ENCODE measurements around the gene SLC5A11. TPM values are rescaled to one million over a fixed set of nuclear protein-coding genes. Genes with fewer than 3 reads are reported as not detected.
A peak's percentile ranks its signal among the peaks of the same experiment; 100 is the strongest.

Gene SLC5A11
- polyA plus RNA-seq, 3 donors: 0.60 TPM; not detected in 2

- Histone ChIP-seq H3K9me3 (replicated peaks in 1 of 2; ENCODE audit: control insufficient read depth in 1 of 2, insufficient read depth in 1 of 2, low read length in 2 of 2) (no peaks in the 10 kb centered on the region), H3K4me3 (replicated peaks in 1 of 3; ENCODE audit: low read depth in 2 of 3, low read length in 3 of 3) (no peak overlapping the region), H3K36me3 (replicated peaks in 1 of 2; ENCODE audit: control insufficient read depth in 1 of 2, insufficient read depth in 2 of 2, low read length in 2 of 2) (peaks cover 78 to 99% of the 10 kb centered on the region in 2 donors), H2AFZ (ENCODE audit: insufficient read depth, low read depth, low read length, poor library complexity, severe bottlenecking) (no peak overlapping the region), H3K4me2 (replicated peaks; ENCODE audit: extremely low read depth, low read length, poor library complexity, severe bottlenecking) (no peak overlapping the region), H3K79me2 (ENCODE audit: insufficient read depth, low read length) (no peaks in the 10 kb centered on the region), H4K20me1 (ENCODE audit: insufficient read depth, low read length) (no peaks in the 10 kb centered on the region), H3K27ac (ENCODE audit: low read depth in 1 of 2, low read length in 2 of 2) (no peak overlapping the region), H3K9ac (ENCODE audit: insufficient read depth, low read length, poor library complexity, severe bottlenecking) (no peak overlapping the region), H3K27me3 (ENCODE audit: control insufficient read depth in 2 of 2, insufficient read depth in 2 of 2, low read length in 2 of 2) (no peaks in the 10 kb centered on the region), H3K4me1 (ENCODE audit: control insufficient read depth in 1 of 2, insufficient read depth in 2 of 2, low read length in 2 of 2) (no peaks in the 10 kb centered on the region)
- peaks cover 0 to 2% (median 2%) of the 10 kb centered on the region in 3 donors for H3K27me3 Mint-ChIP-seq (ENCODE audit: low read depth in 3 of 3)
- peak overlapping the region in 1 of 7 donors; percentile 54 for H3K27ac Mint-ChIP-seq
- intact Hi-C loops (cut with micrococcal nuclease): no loop called here
- no peak for TF ChIP-seq CTCF (IDR thresholded peaks at IDR 0.05)
- H3K4me3 Mint-ChIP-seq: no peak overlapping the region
- H3K9me3 Mint-ChIP-seq: no peaks in the 10 kb centered on the region
- whole genome bisulfite sequencing (ENCODE audit: insufficient coverage): 97% methylated on average over 8 of the region's 8 CpGs
- no peak for DNase-seq
- peaks cover 94 to 98% of the 10 kb centered on the region in 2 donors for H3K36me3 Mint-ChIP-seq
- H3K4me1 Mint-ChIP-seq: no peaks in the 10 kb centered on the region
Observed at GRCh38 chr16:24822974-24823373, 22.8 kb upstream of the SLC5A11 start.

- Mint-ChIP-seq H3K4me3 (no peak overlapping the region), H3K27ac (no peak overlapping the region), H3K27me3 (ENCODE audit: low read depth in 3 of 3) (peaks cover 0 to 2% (median 2%) of the 10 kb centered on the region in 3 donors), H3K36me3 (peaks cover 71 to 77% of the 10 kb centered on the region in 2 donors), H3K4me1 (no peaks in the 10 kb centered on the region), H3K9me3 (no peaks in the 10 kb centered on the region)
- Histone ChIP-seq H3K27ac (ENCODE audit: low read depth in 1 of 2, low read length in 2 of 2) (no peak overlapping the region), H3K4me1 (ENCODE audit: control insufficient read depth in 1 of 2, insufficient read depth in 2 of 2, low read length in 2 of 2) (no peaks in the 10 kb centered on the region), H4K20me1 (ENCODE audit: insufficient read depth, low read length) (no peaks in the 10 kb centered on the region), H3K9me3 (replicated peaks in 1 of 2; ENCODE audit: control insufficient read depth in 1 of 2, insufficient read depth in 1 of 2, low read length in 2 of 2) (no peaks in the 10 kb centered on the region), H2AFZ (ENCODE audit: insufficient read depth, low read depth, low read length, poor library complexity, severe bottlenecking) (no peak overlapping the region), H3K9ac (ENCODE audit: insufficient read depth, low read length, poor library complexity, severe bottlenecking) (no peak overlapping the region), H3K4me3 (replicated peaks in 1 of 3; ENCODE audit: low read depth in 2 of 3, low read length in 3 of 3) (no peak overlapping the region), H3K36me3 (replicated peaks in 1 of 2; ENCODE audit: control insufficient read depth in 1 of 2, insufficient read depth in 2 of 2, low read length in 2 of 2) (peaks cover 51 to 89% of the 10 kb centered on the region in 2 donors), H3K79me2 (ENCODE audit: insufficient read depth, low read length) (no peaks in the 10 kb centered on the region), H3K27me3 (ENCODE audit: control insufficient read depth in 2 of 2, insufficient read depth in 2 of 2, low read length in 2 of 2) (no peaks in the 10 kb centered on the region), H3K4me2 (replicated peaks; ENCODE audit: extremely low read depth, low read length, poor library complexity, severe bottlenecking) (no peak overlapping the region)
- no peak for TF ChIP-seq CTCF (IDR thresholded peaks at IDR 0.05)
- intact Hi-C loops (cut with micrococcal nuclease): no loop called here
- no peak for DNase-seq
- WGBS (ENCODE audit: insufficient coverage): 98% methylated on average over 8 of the region's 10 CpGs
Observed at GRCh38 chr16:24825696-24826095, 20.1 kb upstream of the SLC5A11 start.
